ENCODE measurements around the gene DOC2B.
"Not testable (repeated sequence)": the region's sequence is repeated elsewhere in the genome, so short reads cannot be mapped to it uniquely, and the experiment has no call there.

The DOC2B gene

DNA sequence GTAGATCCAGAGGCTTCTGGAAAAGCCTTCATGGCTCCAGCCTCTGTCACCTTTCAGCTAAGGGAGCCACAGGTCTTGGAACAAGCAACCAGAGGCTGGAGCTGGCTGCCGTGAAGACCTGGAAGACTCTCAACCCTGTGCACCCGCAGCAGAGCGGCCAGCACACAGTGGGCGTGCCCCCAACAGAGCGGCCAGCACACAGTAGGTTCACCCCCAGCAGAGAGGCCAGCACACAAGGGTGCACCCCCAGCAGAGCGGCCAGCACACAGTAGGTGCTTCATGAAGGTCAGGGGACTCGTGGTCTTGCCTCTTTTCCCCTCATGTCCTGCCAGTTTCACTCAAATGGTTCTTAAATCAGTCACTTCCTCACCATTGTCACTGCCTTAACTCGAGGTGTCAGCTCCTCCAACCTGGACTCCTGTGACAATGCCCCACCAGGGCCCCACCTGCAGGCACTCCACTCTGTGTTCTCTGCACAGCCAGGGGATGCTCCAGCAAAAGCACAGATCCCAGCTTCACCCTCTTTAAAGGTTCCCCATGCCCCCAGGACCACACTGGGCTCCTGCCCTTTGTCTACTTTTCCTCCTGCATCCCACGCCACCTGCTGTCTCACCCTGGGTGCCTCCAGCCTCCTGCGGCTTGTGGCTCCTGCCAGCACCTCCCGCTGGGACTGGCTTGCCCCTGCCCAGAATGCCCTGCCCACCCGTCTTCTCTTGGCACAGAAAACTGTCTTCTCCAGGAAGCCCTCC is 42.4 kb upstream of the DOC2B start:
- H3K36me3 ChIP-seq (ENCODE audit: control insufficient read depth in 2 of 2, insufficient read depth in 2 of 2, low read length in 2 of 2) = no peaks in the 10 kb centered on the region
- H3K27me3 ChIP-seq (ENCODE audit: control insufficient read depth in 1 of 2, insufficient read depth in 2 of 2, low read length in 2 of 2) = no peaks in the 10 kb centered on the region
- H3K9ac ChIP-seq (ENCODE audit: low read length in 2 of 2) = no peak overlapping the region
- no peak overlapping the region for H3K4me3 ChIP-seq (ENCODE audit: low read length in 2 of 2)
- no peaks in the 10 kb centered on the region for H3K9me3 ChIP-seq (ENCODE audit: control insufficient read depth in 2 of 2, low read length in 2 of 2)
- H3K27ac ChIP-seq (ENCODE audit: low read length) = no peak overlapping the region
- no peaks in the 10 kb centered on the region for H3K4me1 ChIP-seq (ENCODE audit: control insufficient read depth, insufficient read depth, low read length)

- Histone ChIP-seq H3K4me3 (ENCODE audit: low read length in 2 of 2) (no peak overlapping the region), H3K36me3 (ENCODE audit: control insufficient read depth in 2 of 2, insufficient read depth in 2 of 2, low read length in 2 of 2) (no peaks in the 10 kb centered on the region), H3K9ac (ENCODE audit: low read length in 2 of 2) (no peak overlapping the region), H3K4me1 (ENCODE audit: control insufficient read depth, insufficient read depth, low read length) (no peaks in the 10 kb centered on the region), H3K9me3 (ENCODE audit: control insufficient read depth in 2 of 2, low read length in 2 of 2) (no peaks in the 10 kb centered on the region), H3K27ac (ENCODE audit: low read length) (no peak overlapping the region), H3K27me3 (ENCODE audit: control insufficient read depth in 1 of 2, insufficient read depth in 2 of 2, low read length in 2 of 2) (no peaks in the 10 kb centered on the region)
Measured at GRCh38 chr17:222172-222571, 40.7 kb upstream of the DOC2B start.

DNA sequence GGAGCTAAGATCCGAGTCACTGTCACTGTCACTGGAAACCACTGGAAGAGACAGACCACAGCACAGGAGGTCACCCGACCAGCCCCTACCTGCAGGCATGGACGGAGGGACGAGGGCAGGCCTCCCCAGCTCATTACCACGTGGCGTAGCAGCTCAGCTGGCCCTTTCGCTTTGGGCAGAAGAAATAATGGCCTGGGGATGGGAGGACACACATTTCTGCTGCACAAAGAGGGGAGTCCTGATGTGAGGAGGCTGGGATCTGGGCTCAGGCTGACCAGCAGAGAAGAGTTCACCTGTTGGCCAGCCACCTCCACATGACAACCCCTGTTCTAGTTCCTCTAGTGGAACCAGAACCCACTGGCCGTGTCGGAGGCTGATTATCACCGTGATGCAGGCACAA is 38.2 kb upstream of the DOC2B start:
- no peak overlapping the region for H3K4me3 ChIP-seq (ENCODE audit: low read length in 2 of 2)
- H3K27me3 ChIP-seq (ENCODE audit: control insufficient read depth in 1 of 2, insufficient read depth in 2 of 2, low read length in 2 of 2) = no peaks in the 10 kb centered on the region
- no peaks in the 10 kb centered on the region for H3K4me1 ChIP-seq (ENCODE audit: control insufficient read depth, insufficient read depth, low read length)
- no peaks in the 10 kb centered on the region for H3K9me3 ChIP-seq (ENCODE audit: control insufficient read depth in 2 of 2, low read length in 2 of 2)
- no peak overlapping the region for H3K9ac ChIP-seq (ENCODE audit: low read length in 2 of 2)
- H3K36me3 ChIP-seq (ENCODE audit: control insufficient read depth in 2 of 2, insufficient read depth in 2 of 2, low read length in 2 of 2) = no peaks in the 10 kb centered on the region
- H3K27ac ChIP-seq (ENCODE audit: low read length) = no peak overlapping the region

DNA sequence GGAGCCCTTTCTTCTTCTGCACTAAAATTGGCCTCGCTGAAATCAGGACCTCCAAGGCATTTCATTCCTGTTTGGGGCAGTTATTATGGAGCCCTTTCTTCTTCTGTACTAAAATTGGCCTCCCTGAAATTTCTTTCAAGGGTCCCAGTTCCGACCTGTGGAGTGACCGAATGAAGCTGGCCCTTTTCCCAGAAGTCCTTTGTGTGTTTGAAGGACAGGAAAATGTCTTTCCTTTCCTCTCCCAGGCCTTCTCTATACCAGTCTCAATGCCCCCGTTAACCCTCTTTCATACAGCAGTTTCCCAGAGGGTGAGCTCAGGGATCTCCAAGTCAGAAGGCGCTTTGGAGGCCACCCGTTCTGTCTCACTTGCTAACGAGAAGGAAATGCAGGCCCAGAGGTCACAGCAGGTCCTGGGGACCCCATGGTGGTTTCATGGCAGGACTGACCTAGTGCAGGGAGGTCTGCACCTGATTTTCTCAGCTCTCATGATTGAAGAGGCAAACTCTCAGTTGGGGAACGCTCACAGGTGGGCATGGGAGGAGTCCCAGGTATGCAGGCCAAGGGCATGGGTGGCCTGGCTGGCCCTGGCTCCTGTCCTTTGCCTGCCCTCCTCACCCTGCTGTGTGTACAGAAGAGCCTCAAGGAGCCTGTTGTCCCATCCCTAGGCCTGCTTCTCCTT is 37.1 kb upstream of the DOC2B start:
- no peak overlapping the region for H3K27ac ChIP-seq (ENCODE audit: low read length)
- no peak overlapping the region for H3K4me3 ChIP-seq (ENCODE audit: low read length in 2 of 2)
- H3K9me3 ChIP-seq (ENCODE audit: control insufficient read depth in 2 of 2, low read length in 2 of 2) = no peaks in the 10 kb centered on the region

GRCh38 chr17:216625-217024 is 35.2 kb upstream of the DOC2B start:
- Histone ChIP-seq H3K27ac (ENCODE audit: low read length) (no peak overlapping the region), H3K4me3 (ENCODE audit: low read length in 2 of 2) (no peak overlapping the region), H3K9ac (ENCODE audit: low read length in 2 of 2) (no peak overlapping the region), H3K36me3 (ENCODE audit: control insufficient read depth in 2 of 2, insufficient read depth in 2 of 2, low read length in 2 of 2) (no peaks in the 10 kb centered on the region), H3K9me3 (ENCODE audit: control insufficient read depth in 2 of 2, low read length in 2 of 2) (no peaks in the 10 kb centered on the region), H3K27me3 (ENCODE audit: control insufficient read depth in 1 of 2, insufficient read depth in 2 of 2, low read length in 2 of 2) (no peaks in the 10 kb centered on the region), H3K4me1 (ENCODE audit: control insufficient read depth, insufficient read depth, low read length) (no peaks in the 10 kb centered on the region)

More for the DNA sequence above, 37.1 kb upstream of the DOC2B start:
- H3K9ac ChIP-seq (ENCODE audit: low read length in 2 of 2) = no peak overlapping the region
- no peaks in the 10 kb centered on the region for H3K36me3 ChIP-seq (ENCODE audit: control insufficient read depth in 2 of 2, insufficient read depth in 2 of 2, low read length in 2 of 2)
- no peaks in the 10 kb centered on the region for H3K27me3 ChIP-seq (ENCODE audit: control insufficient read depth in 1 of 2, insufficient read depth in 2 of 2, low read length in 2 of 2)
- no peaks in the 10 kb centered on the region for H3K4me1 ChIP-seq (ENCODE audit: control insufficient read depth, insufficient read depth, low read length)

- not testable (repeated sequence) for H3K27me3 ChIP-seq (ENCODE audit: control insufficient read depth in 1 of 2, insufficient read depth in 2 of 2, low read length in 2 of 2); H3K4me3 ChIP-seq (ENCODE audit: low read length in 2 of 2); H3K36me3 ChIP-seq (ENCODE audit: control insufficient read depth in 2 of 2, insufficient read depth in 2 of 2, low read length in 2 of 2); H3K4me1 ChIP-seq (ENCODE audit: control insufficient read depth, insufficient read depth, low read length); H3K9me3 ChIP-seq (ENCODE audit: control insufficient read depth in 2 of 2, low read length in 2 of 2); H3K27ac ChIP-seq (ENCODE audit: low read length)
- peak overlapping the region in 1 of 2 donors; percentile 48 for H3K9ac ChIP-seq (ENCODE audit: low read length in 2 of 2)
Measured at GRCh38 chr17:215563-216478, 34.4 kb upstream of the DOC2B start.

- Histone ChIP-seq H3K9me3 (ENCODE audit: control insufficient read depth in 2 of 2, low read length in 2 of 2) (no peaks in the 10 kb centered on the region), H3K36me3 (ENCODE audit: control insufficient read depth in 2 of 2, insufficient read depth in 2 of 2, low read length in 2 of 2) (no peaks in the 10 kb centered on the region), H3K9ac (ENCODE audit: low read length in 2 of 2) (no peak overlapping the region), H3K4me1 (ENCODE audit: control insufficient read depth, insufficient read depth, low read length) (no peaks in the 10 kb centered on the region), H3K4me3 (ENCODE audit: low read length in 2 of 2) (no peak overlapping the region), H3K27ac (ENCODE audit: low read length) (no peak overlapping the region), H3K27me3 (ENCODE audit: control insufficient read depth in 1 of 2, insufficient read depth in 2 of 2, low read length in 2 of 2) (no peaks in the 10 kb centered on the region)
Measured at GRCh38 chr17:214881-215331, 33.5 kb upstream of the DOC2B start.

DNA sequence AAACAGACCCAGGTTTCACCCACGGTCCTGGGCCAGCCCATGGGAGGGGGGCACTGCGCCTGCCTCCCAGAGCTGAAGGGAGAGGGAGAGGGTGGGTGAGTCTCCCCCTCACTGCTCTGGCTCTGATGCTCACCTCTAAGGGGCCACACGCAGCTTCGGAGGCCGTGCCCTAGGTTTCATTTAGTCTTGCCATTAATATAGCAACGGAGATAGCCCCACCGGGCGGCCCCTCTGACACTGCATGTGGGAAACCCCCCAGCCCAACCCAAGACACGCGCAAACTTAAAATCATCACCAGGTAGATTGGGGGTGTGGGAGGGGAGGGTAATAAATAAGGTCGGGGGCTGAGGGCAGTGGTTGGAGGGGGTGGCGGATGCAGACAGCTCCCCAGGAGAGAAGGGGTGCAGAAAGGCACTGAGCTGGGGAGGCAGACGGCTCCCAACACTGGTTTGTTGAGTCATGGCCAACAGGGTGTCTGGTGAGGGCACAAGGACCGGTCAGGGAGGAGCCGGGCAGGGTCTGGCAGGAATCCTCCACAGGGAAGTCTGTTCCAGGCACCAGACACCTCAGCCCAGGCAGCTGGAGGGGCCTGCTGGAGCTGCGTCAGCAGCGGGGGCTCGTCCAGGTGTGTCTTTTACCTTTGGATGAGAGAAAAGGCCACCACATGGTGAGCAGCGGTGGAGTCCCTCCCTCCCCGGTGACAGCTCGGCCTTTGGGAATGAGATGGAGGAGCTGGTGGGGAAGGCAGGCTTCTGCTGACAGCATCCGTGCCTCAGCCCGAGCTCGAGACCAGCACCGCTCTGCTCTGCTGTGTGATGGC is 32.0 kb upstream of the DOC2B start:
- H3K27me3 ChIP-seq (ENCODE audit: control insufficient read depth in 1 of 2, insufficient read depth in 2 of 2, low read length in 2 of 2) = peaks cover 0 to under 1% of the 10 kb centered on the region in 2 donors
- no peak overlapping the region for H3K27ac ChIP-seq (ENCODE audit: low read length)
- H3K9me3 ChIP-seq (ENCODE audit: control insufficient read depth in 2 of 2, low read length in 2 of 2) = no peaks in the 10 kb centered on the region
- H3K9ac ChIP-seq (ENCODE audit: low read length in 2 of 2) = no peak overlapping the region
- no peaks in the 10 kb centered on the region for H3K36me3 ChIP-seq (ENCODE audit: control insufficient read depth in 2 of 2, insufficient read depth in 2 of 2, low read length in 2 of 2)
- no peak overlapping the region for H3K4me3 ChIP-seq (ENCODE audit: low read length in 2 of 2)
- H3K4me1 ChIP-seq (ENCODE audit: control insufficient read depth, insufficient read depth, low read length) = no peaks in the 10 kb centered on the region

DNA sequence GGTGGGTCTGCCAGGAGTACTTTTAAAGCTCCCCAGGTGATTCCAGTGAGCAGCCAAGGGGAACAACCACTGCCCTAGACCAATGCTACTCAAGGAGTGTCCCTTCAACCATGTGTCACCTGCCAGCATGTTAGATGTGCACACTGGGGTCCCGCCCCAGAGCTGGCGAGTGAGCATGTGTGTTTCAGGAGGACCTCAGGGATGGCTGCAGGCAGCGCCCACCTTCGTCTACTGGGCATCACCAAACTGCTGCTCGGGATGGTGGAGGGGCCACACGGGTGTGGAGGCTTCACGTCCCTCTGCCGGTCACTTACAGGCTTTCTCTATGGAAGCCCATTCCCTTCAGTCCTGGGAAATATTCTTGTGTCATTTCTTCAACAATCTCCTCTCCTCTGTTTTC is 29.0 kb upstream of the DOC2B start:
- H3K9me3 ChIP-seq (ENCODE audit: control insufficient read depth in 2 of 2, low read length in 2 of 2) = no peaks in the 10 kb centered on the region
- no peak overlapping the region for H3K27ac ChIP-seq (ENCODE audit: low read length)
- peaks cover 7 to 9% of the 10 kb centered on the region in 2 donors for H3K27me3 ChIP-seq (ENCODE audit: control insufficient read depth in 1 of 2, insufficient read depth in 2 of 2, low read length in 2 of 2)
- H3K36me3 ChIP-seq (ENCODE audit: control insufficient read depth in 2 of 2, insufficient read depth in 2 of 2, low read length in 2 of 2) = no peaks in the 10 kb centered on the region
- no peaks in the 10 kb centered on the region for H3K4me1 ChIP-seq (ENCODE audit: control insufficient read depth, insufficient read depth, low read length)
- H3K9ac ChIP-seq (ENCODE audit: low read length in 2 of 2) = no peak overlapping the region
- no peak overlapping the region for H3K4me3 ChIP-seq (ENCODE audit: low read length in 2 of 2)

- H3K27ac ChIP-seq (ENCODE audit: low read length) = no peak overlapping the region
- H3K9me3 ChIP-seq (ENCODE audit: control insufficient read depth in 2 of 2, low read length in 2 of 2) = no peaks in the 10 kb centered on the region
- H3K36me3 ChIP-seq (ENCODE audit: control insufficient read depth in 2 of 2, insufficient read depth in 2 of 2, low read length in 2 of 2) = no peaks in the 10 kb centered on the region
- H3K27me3 ChIP-seq (ENCODE audit: control insufficient read depth in 1 of 2, insufficient read depth in 2 of 2, low read length in 2 of 2) = peaks cover 7 to 14% of the 10 kb centered on the region in 2 donors
- H3K9ac ChIP-seq (ENCODE audit: low read length in 2 of 2) = no peak overlapping the region
- H3K4me1 ChIP-seq (ENCODE audit: control insufficient read depth, insufficient read depth, low read length) = no peaks in the 10 kb centered on the region
- no peak overlapping the region for H3K4me3 ChIP-seq (ENCODE audit: low read length in 2 of 2)
Measured at GRCh38 chr17:208429-208828, 27.0 kb upstream of the DOC2B start.
